Stomach smooth muscle (tissue), 2 donors: ENCODE results near the gene ST3GAL3.

Source experiments
- H3K27ac ChIP-seq: one replicate; pipeline ENCODE4 v1.7.0; 2013; ENCODE audit warnings: mild to moderate bottlenecking, low read length, inconsistent platforms
- H3K27me3 ChIP-seq, 2 donors: one replicate each; pipeline ENCODE4 v1.7.0; 2013; ENCODE audit warnings: low read length in 2 of 2; ENCODE audit not compliant: insufficient read depth in 2 of 2, control insufficient read depth in 1 of 2
- H3K36me3 ChIP-seq, 2 donors: one replicate each; pipeline ENCODE4 v1.7.0; 2013; ENCODE audit warnings: low read length in 2 of 2; ENCODE audit not compliant: control insufficient read depth in 2 of 2, insufficient read depth in 2 of 2
- H3K4me1 ChIP-seq: one replicate; pipeline ENCODE4 v1.7.0; 2013; ENCODE audit warnings: low read length; ENCODE audit not compliant: control insufficient read depth, insufficient read depth
- H3K4me3 ChIP-seq, 2 donors: one replicate each; pipeline ENCODE4 v1.7.0; 2013; ENCODE audit warnings: low read length in 2 of 2
- H3K9ac ChIP-seq, 2 donors: one replicate each; pipeline ENCODE4 v1.7.0; 2013; ENCODE audit warnings: low read length in 2 of 2, mild to moderate bottlenecking in 1 of 2
- H3K9me3 ChIP-seq, 2 donors: one replicate each; pipeline ENCODE4 v1.7.0; 2013; ENCODE audit warnings: low read length in 2 of 2; ENCODE audit not compliant: control insufficient read depth in 2 of 2
- donor health status: healthy.
- donor health status: Pancreatic carcinoma.

Gene ST3GAL3

GRCh38 chr1:43901196-43901961 lies 194.0 kb downstream of the ST3GAL3 start:
- Histone ChIP-seq H3K9me3 (no peaks in the 10 kb centered on the region), H3K27me3 (no peaks in the 10 kb centered on the region), H3K36me3 (peaks cover 8 to 22% of the 10 kb centered on the region in 2 donors), H3K9ac (no peak overlapping the region), H3K4me3 (no peak overlapping the region), H3K4me1 (no peaks in the 10 kb centered on the region), H3K27ac (no peak overlapping the region)

GRCh38 chr1:43902058-43902831 lies 194.9 kb downstream of the ST3GAL3 start:
- Histone ChIP-seq H3K36me3 (peaks cover 10 to 27% of the 10 kb centered on the region in 2 donors), H3K27me3 (no peaks in the 10 kb centered on the region), H3K4me1 (no peaks in the 10 kb centered on the region), H3K9ac (no peak overlapping the region), H3K9me3 (no peaks in the 10 kb centered on the region), H3K27ac (no peak overlapping the region), H3K4me3 (no peak overlapping the region)

GRCh38 chr1:43904660-43905551 lies 197.6 kb downstream of the ST3GAL3 start:
- peaks cover 7 to 14% of the 10 kb centered on the region in 2 donors for H3K36me3 ChIP-seq
- H3K9ac ChIP-seq, result no peak overlapping the region

GRCh38 chr1:43908226-43908625 lies 200.9 kb downstream of the ST3GAL3 start:
- no peak overlapping the region for H3K9ac ChIP-seq
- no peak overlapping the region for H3K27ac ChIP-seq
- H3K36me3 ChIP-seq, result peaks cover 7% of the 10 kb centered on the region in 2 donors
- H3K4me3 ChIP-seq, result no peak overlapping the region
- no peaks in the 10 kb centered on the region for H3K27me3 ChIP-seq
- no peaks in the 10 kb centered on the region for H3K9me3 ChIP-seq
- H3K4me1 ChIP-seq, result peaks cover 10% of the 10 kb centered on the region

More at GRCh38 chr1:43904660-43905551, 197.6 kb downstream of the ST3GAL3 start:
- H3K27ac ChIP-seq, result no peak overlapping the region
- no peak overlapping the region for H3K4me3 ChIP-seq
- H3K4me1 ChIP-seq, result no peaks in the 10 kb centered on the region
- no peaks in the 10 kb centered on the region for H3K27me3 ChIP-seq
- H3K9me3 ChIP-seq, result no peaks in the 10 kb centered on the region

GRCh38 chr1:43908858-43909257 lies 201.5 kb downstream of the ST3GAL3 start:
- H3K27me3 ChIP-seq, result no peaks in the 10 kb centered on the region

GRCh38 chr1:43910343-43910742 lies 203.0 kb downstream of the ST3GAL3 start:
- no peak overlapping the region for H3K9ac ChIP-seq
- H3K36me3 ChIP-seq, result peaks cover 7% of the 10 kb centered on the region in 2 donors
- H3K4me3 ChIP-seq, result no peak overlapping the region
- no peaks in the 10 kb centered on the region for H3K27me3 ChIP-seq
- peaks cover 11% of the 10 kb centered on the region for H3K4me1 ChIP-seq
- H3K27ac ChIP-seq, result no peak overlapping the region
- no peaks in the 10 kb centered on the region for H3K9me3 ChIP-seq

More at GRCh38 chr1:43908858-43909257, 201.5 kb downstream of the ST3GAL3 start:
- Histone ChIP-seq H3K27ac (no peak overlapping the region), H3K4me1 (peaks cover 11% of the 10 kb centered on the region), H3K36me3 (peaks cover 7% of the 10 kb centered on the region in 2 donors), H3K4me3 (no peak overlapping the region), H3K9ac (no peak overlapping the region), H3K9me3 (no peaks in the 10 kb centered on the region)

- Histone ChIP-seq H3K9me3 (no peaks in the 10 kb centered on the region), H3K27ac (no peak overlapping the region), H3K4me1 (peaks cover 11% of the 10 kb centered on the region), H3K36me3 (no peaks in the 10 kb centered on the region), H3K27me3 (no peaks in the 10 kb centered on the region), H3K9ac (no peak overlapping the region), H3K4me3 (no peak overlapping the region)
Measured at GRCh38 chr1:43912607-43913006, 205.3 kb downstream of the ST3GAL3 start.

GRCh38 chr1:43913051-43913501 lies 205.7 kb downstream of the ST3GAL3 start:
- H3K27ac ChIP-seq, result no peak overlapping the region
- no peaks in the 10 kb centered on the region for H3K27me3 ChIP-seq
- H3K9ac ChIP-seq, result no peak overlapping the region

GRCh38 chr1:43913666-43914360 lies 206.5 kb downstream of the ST3GAL3 start:
- no peaks in the 10 kb centered on the region for H3K9me3 ChIP-seq
- H3K36me3 ChIP-seq, result no peaks in the 10 kb centered on the region
- H3K9ac ChIP-seq, result no peak overlapping the region
- H3K4me3 ChIP-seq, result no peak overlapping the region
- H3K27ac ChIP-seq, result no peak overlapping the region
- peaks cover 11% of the 10 kb centered on the region for H3K4me1 ChIP-seq
- no peaks in the 10 kb centered on the region for H3K27me3 ChIP-seq

More at GRCh38 chr1:43913051-43913501, 205.7 kb downstream of the ST3GAL3 start:
- Histone ChIP-seq H3K36me3 (no peaks in the 10 kb centered on the region), H3K4me3 (no peak overlapping the region), H3K9me3 (no peaks in the 10 kb centered on the region), H3K4me1 (peaks cover 11% of the 10 kb centered on the region)
